VCaP (cell line): Measurements from ENCODE around the gene CD63.

Experiments used
- H3K27ac ChIP-seq: fragments of 450-650 bp; 2 replicates; pipeline ENCODE4 v1.5.1; 2017
- CTCF ChIP-seq: fragments of 450-650 bp; conservative IDR thresholded peaks from 2 replicates; pipeline ENCODE4 v1.5.1; 2017; ENCODE audit warnings: mild to moderate bottlenecking, moderate library complexity

Gene CD63

GRCh38 chr12:55744340-55745030 lies 15.7 kb upstream of the CD63 start:
- peak overlapping the region; percentile 84 for H3K27ac ChIP-seq
- TF ChIP-seq CTCF, result no peak

GRCh38 chr12:55743406-55744339 lies 14.9 kb upstream of the CD63 start:
- TF ChIP-seq CTCF, result peak; percentile 21; the same call in 1 of the 2 replicates
- peak overlapping the region; percentile 84 for H3K27ac ChIP-seq

- no peak for TF ChIP-seq CTCF
Measured at GRCh38 chr12:55742719-55743405, 14.1 kb upstream of the CD63 start, which contains the start of gene GDF11. Gene GDF11, plus strand, starts transcription at chr12:55743122. Its CDS starts 195 bp downstream, at chr12:55743317.

GRCh38 chr12:55741931-55742680 lies 13.3 kb upstream of the CD63 start:
- H3K27ac ChIP-seq, result peak overlapping the region; percentile 84
- TF ChIP-seq CTCF, result no peak

More at GRCh38 chr12:55742719-55743405, 14.1 kb upstream of the CD63 start, which contains the start of gene GDF11:
- peak within 1 kb of the TSS; percentile 84 for H3K27ac ChIP-seq

- H3K27ac ChIP-seq, result peak overlapping the region; percentile 48; the same call in 1 of the 2 replicates
Measured at GRCh38 chr12:55739025-55739378, 10.2 kb upstream of the CD63 start.

More at GRCh38 chr12:55739025-55739378, 10.2 kb upstream of the CD63 start:
- peak; percentile 59 for TF ChIP-seq CTCF
